Memory B cell (primary cell): Measurements from ENCODE around the gene TIMELESS.
"Not testable (repeated sequence)": the region's sequence is repeated elsewhere in the genome, so short reads cannot be mapped to it uniquely, and the experiment has no call there.

Experiments
- ATAC-seq: fragments of 150-1000 bp; cut with Tn5 transposase; 2 replicates; pipeline ENCODE4 v1.10.0; 2021; ENCODE audit warnings: low read depth, mild to moderate bottlenecking, moderate library complexity
- DNase-seq, 2 donors: peaks; one replicate each; pipeline ENCODE4 v3.0.0; 2022; ENCODE audit warnings: low spot score in 2 of 2
- H3K27ac Mint-ChIP-seq: one replicate; pipeline ENCODE4 v1.8.0; 2022; ENCODE audit warnings: mild to moderate bottlenecking, moderate library complexity, mixed read lengths
- H3K27me3 Mint-ChIP-seq: one replicate; pipeline ENCODE4 v1.8.0; 2022; ENCODE audit warnings: mixed read lengths
- H3K36me3 Mint-ChIP-seq: one replicate; pipeline ENCODE4 v1.8.0; 2022; ENCODE audit warnings: mild to moderate bottlenecking, mixed read lengths
- H3K4me1 Mint-ChIP-seq: one replicate; pipeline ENCODE4 v1.8.0; 2022; ENCODE audit warnings: mixed read lengths
- H3K4me3 Mint-ChIP-seq: one replicate; pipeline ENCODE4 v1.8.0; 2022; ENCODE audit warnings: mild to moderate bottlenecking, moderate library complexity, mixed read lengths
- H3K9me3 Mint-ChIP-seq: one replicate; pipeline ENCODE4 v1.8.0; 2022; ENCODE audit warnings: mixed read lengths

Gene TIMELESS

GRCh38 chr12:56449622-56449984 lies 377 bp upstream of the TIMELESS start:
- no peaks in the 10 kb centered on the region for H3K27me3 Mint-ChIP-seq
- no peak for DNase-seq
- peak overlapping the region; percentile 94 for H3K4me3 Mint-ChIP-seq
- ATAC-seq: no peak
- H3K27ac Mint-ChIP-seq: peak overlapping the region; percentile 92
- H3K9me3 Mint-ChIP-seq: no peaks in the 10 kb centered on the region
- peaks cover 2% of the 10 kb centered on the region for H3K36me3 Mint-ChIP-seq
- peaks cover 17% of the 10 kb centered on the region for H3K4me1 Mint-ChIP-seq

GRCh38 chr12:56443208-56443607 lies 6.0 kb downstream of the TIMELESS start:
- H3K27me3 Mint-ChIP-seq, ATAC-seq, H3K4me3 Mint-ChIP-seq, H3K9me3 Mint-ChIP-seq, DNase-seq, H3K27ac Mint-ChIP-seq: not testable (repeated sequence)
- Mint-ChIP-seq H3K4me1 (peaks cover 17% of the 10 kb centered on the region), H3K36me3 (peaks cover 10% of the 10 kb centered on the region)

GRCh38 chr12:56437430-56438176 lies 11.6 kb downstream of the TIMELESS start:
- no peak overlapping the region for H3K27ac Mint-ChIP-seq
- no peak for ATAC-seq

GRCh38 chr12:56434828-56435227 lies 14.4 kb downstream of the TIMELESS start:
- Mint-ChIP-seq H3K36me3 (peaks cover 8% of the 10 kb centered on the region), H3K9me3 (no peaks in the 10 kb centered on the region), H3K27ac (no peak overlapping the region), H3K27me3 (no peaks in the 10 kb centered on the region), H3K4me3 (no peak overlapping the region), H3K4me1 (peaks cover 4% of the 10 kb centered on the region)
- DNase-seq (no peak), ATAC-seq (no peak)

More at GRCh38 chr12:56437430-56438176, 11.6 kb downstream of the TIMELESS start:
- no peak for DNase-seq
- Mint-ChIP-seq H3K36me3 (peaks cover 2% of the 10 kb centered on the region), H3K27me3 (no peaks in the 10 kb centered on the region), H3K4me1 (peaks cover 4% of the 10 kb centered on the region), H3K4me3 (no peak overlapping the region), H3K9me3 (no peaks in the 10 kb centered on the region)

GRCh38 chr12:56431850-56432249 lies 17.4 kb downstream of the TIMELESS start:
- DNase-seq: no peak
- Mint-ChIP-seq H3K4me1 (no peaks in the 10 kb centered on the region), H3K27me3 (no peaks in the 10 kb centered on the region), H3K36me3 (peaks cover 18% of the 10 kb centered on the region), H3K27ac (no peak overlapping the region), H3K9me3 (no peaks in the 10 kb centered on the region), H3K4me3 (no peak overlapping the region)
- ATAC-seq: no peak

- peaks cover 18% of the 10 kb centered on the region for H3K36me3 Mint-ChIP-seq
- H3K4me3 Mint-ChIP-seq: no peak overlapping the region
- no peaks in the 10 kb centered on the region for H3K4me1 Mint-ChIP-seq
- no peak overlapping the region for H3K27ac Mint-ChIP-seq
- no peak for DNase-seq
- H3K27me3 Mint-ChIP-seq: no peaks in the 10 kb centered on the region
- no peaks in the 10 kb centered on the region for H3K9me3 Mint-ChIP-seq
- no peak for ATAC-seq
Measured at GRCh38 chr12:56431288-56431687, 17.9 kb downstream of the TIMELESS start.

- Mint-ChIP-seq H3K4me1 (no peaks in the 10 kb centered on the region), H3K9me3 (no peaks in the 10 kb centered on the region), H3K4me3 (no peak overlapping the region), H3K27ac (no peak overlapping the region), H3K27me3 (no peaks in the 10 kb centered on the region), H3K36me3 (peaks cover 35% of the 10 kb centered on the region)
- no peak for ATAC-seq
- DNase-seq: no peak
Measured at GRCh38 chr12:56425940-56426438, 23.2 kb downstream of the TIMELESS start.

- Mint-ChIP-seq H3K27me3 (no peaks in the 10 kb centered on the region), H3K36me3 (peaks cover 40% of the 10 kb centered on the region), H3K27ac (peak overlapping the region; percentile 7), H3K4me1 (no peaks in the 10 kb centered on the region), H3K9me3 (no peaks in the 10 kb centered on the region), H3K4me3 (no peak overlapping the region)
- ATAC-seq (no peak), DNase-seq (no peak)
Measured at GRCh38 chr12:56425193-56425592, 24.0 kb downstream of the TIMELESS start.

- DNase-seq (no peak), ATAC-seq (no peak)
- Mint-ChIP-seq H3K9me3 (no peaks in the 10 kb centered on the region), H3K4me3 (no peak overlapping the region), H3K27me3 (no peaks in the 10 kb centered on the region), H3K4me1 (no peaks in the 10 kb centered on the region), H3K27ac (no peak overlapping the region), H3K36me3 (peaks cover 41% of the 10 kb centered on the region)
Measured at GRCh38 chr12:56420411-56420810, 28.8 kb downstream of the TIMELESS start.

GRCh38 chr12:56417739-56418138 lies 31.5 kb downstream of the TIMELESS start:
- Mint-ChIP-seq H3K9me3 (no peaks in the 10 kb centered on the region), H3K36me3 (peaks cover 26% of the 10 kb centered on the region), H3K27ac (no peak overlapping the region), H3K4me1 (no peaks in the 10 kb centered on the region), H3K4me3 (no peak overlapping the region), H3K27me3 (no peaks in the 10 kb centered on the region)
- DNase-seq: no peak
- ATAC-seq: no peak

- peaks cover 11% of the 10 kb centered on the region for H3K36me3 Mint-ChIP-seq
- H3K27ac Mint-ChIP-seq: no peak overlapping the region
- no peaks in the 10 kb centered on the region for H3K9me3 Mint-ChIP-seq
- ATAC-seq (no peak), DNase-seq (no peak)
- no peak overlapping the region for H3K4me3 Mint-ChIP-seq
- no peaks in the 10 kb centered on the region for H3K4me1 Mint-ChIP-seq
- H3K27me3 Mint-ChIP-seq: no peaks in the 10 kb centered on the region
Measured at GRCh38 chr12:56414401-56414800, 34.8 kb downstream of the TIMELESS start.

- no peak for ATAC-seq
- no peak overlapping the region for H3K4me3 Mint-ChIP-seq
- no peaks in the 10 kb centered on the region for H3K27me3 Mint-ChIP-seq
- no peaks in the 10 kb centered on the region for H3K4me1 Mint-ChIP-seq
- peaks cover 7% of the 10 kb centered on the region for H3K36me3 Mint-ChIP-seq
- no peaks in the 10 kb centered on the region for H3K9me3 Mint-ChIP-seq
- no peak overlapping the region for H3K27ac Mint-ChIP-seq
- DNase-seq: no peak
Measured at GRCh38 chr12:56413392-56413791, 35.8 kb downstream of the TIMELESS start.

GRCh38 chr12:56411781-56412639 lies 37.2 kb downstream of the TIMELESS start:
- ATAC-seq (no peak), DNase-seq (no peak)
- H3K27me3 Mint-ChIP-seq: no peaks in the 10 kb centered on the region
- no peak overlapping the region for H3K4me3 Mint-ChIP-seq
- no peaks in the 10 kb centered on the region for H3K9me3 Mint-ChIP-seq
- no peak overlapping the region for H3K27ac Mint-ChIP-seq
- no peaks in the 10 kb centered on the region for H3K4me1 Mint-ChIP-seq
- peaks cover 1% of the 10 kb centered on the region for H3K36me3 Mint-ChIP-seq

- Mint-ChIP-seq H3K27ac (no peak overlapping the region), H3K36me3 (no peaks in the 10 kb centered on the region), H3K27me3 (no peaks in the 10 kb centered on the region), H3K9me3 (no peaks in the 10 kb centered on the region), H3K4me1 (no peaks in the 10 kb centered on the region), H3K4me3 (no peak overlapping the region)
- DNase-seq: no peak
- no peak for ATAC-seq
Measured at GRCh38 chr12:56410768-56411167, 38.5 kb downstream of the TIMELESS start.
